Activated CD4-positive, alpha-beta T cell treated with anti-CD3 and anti-CD28 coated beads, Interleukin-2, amount 50 U/mL, for 48 hours (primary cell): ENCODE measurements around the gene ADAMTS17.
"Not testable (repeated sequence)": the region's sequence is repeated elsewhere in the genome, so short reads cannot be mapped to it uniquely, and the experiment has no call there.

Source experiments
- DNase-seq, 2 experiments: peaks; one replicate each; pipeline ENCODE4 v3.0.0-alpha.2; 2020

Gene ADAMTS17

DNA sequence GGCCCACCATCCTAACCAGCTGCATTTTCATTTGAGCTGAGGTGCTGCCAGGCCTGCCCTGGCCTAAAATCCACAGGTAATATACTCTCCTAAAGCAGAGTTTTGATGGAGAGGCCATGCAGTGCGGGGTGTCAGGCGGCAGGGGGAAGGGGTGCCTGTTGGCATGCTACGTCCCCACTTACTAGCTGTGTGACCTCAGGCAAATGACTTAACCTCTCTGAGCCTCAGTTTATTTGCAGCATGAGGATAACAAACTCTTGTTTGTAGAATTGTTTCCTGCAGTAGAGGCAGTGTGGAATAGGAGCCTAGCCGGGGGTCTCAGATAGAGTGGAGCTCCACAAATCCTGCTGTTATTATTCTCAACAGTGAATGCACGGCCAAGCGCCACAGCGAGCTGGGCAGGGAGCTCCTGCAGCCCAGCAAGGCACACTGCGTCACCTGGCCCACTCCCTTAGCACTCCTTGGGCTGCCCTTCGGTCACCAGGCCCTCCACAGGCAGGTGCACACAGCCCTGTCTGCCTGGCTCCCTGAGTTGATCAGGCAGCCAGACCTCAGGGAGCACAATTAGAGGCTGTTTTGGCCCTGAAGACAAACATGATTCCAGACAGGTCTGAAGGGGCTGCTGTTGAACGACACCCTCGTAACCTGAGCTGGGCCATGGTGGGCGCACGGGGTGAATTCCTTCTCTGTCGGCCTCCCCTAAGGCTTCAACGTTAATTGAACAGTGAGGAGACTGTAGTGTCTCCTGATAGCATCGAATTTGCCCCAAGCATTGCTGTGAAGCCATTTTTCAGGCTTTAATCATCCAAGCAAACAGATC is 359.7 kb downstream of the ADAMTS17 start:
- DNase-seq: no peak

DNA sequence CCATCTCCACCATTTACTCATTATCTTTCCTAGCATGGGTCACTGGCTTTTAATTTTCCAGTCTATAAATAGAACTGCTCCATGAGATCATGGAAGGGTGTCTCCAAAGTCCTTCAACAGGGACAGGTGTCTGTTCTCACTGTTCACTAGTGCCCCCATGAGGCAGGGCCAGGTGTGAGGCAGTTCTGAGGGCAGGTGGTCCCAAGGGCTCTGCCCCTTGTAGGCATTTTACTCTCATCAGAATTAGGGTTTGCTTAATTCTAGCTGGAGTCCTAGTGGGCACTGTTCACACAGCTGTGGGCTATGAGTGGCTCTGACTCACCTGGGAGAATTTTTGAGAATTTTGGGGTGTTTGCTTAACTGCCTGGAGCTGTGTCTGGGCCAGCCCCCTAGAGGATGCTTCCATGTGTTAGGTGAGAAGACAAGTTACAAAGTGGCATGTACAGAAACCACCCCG is 360.6 kb downstream of the ADAMTS17 start:
- no peak for DNase-seq

DNA sequence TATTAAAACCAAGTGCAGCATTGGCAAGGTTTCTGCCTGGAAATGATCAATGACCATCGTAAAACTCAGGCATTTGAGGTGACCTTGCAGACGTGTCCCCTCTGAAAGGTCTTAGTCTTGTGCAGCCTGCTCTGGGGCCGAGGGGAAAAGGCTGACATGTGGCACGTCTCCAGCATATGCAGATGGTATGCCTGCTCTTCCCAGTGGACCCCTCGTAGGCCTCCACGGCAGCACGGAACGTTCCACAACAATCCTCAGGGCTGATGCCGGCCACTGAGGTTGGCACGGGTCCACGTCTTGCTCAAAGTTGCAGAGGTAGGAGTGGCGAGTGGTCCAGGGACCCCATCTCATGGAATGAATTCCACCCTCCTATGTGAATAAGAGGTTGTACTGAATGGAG is 361.0 kb downstream of the ADAMTS17 start:
- no peak for DNase-seq

DNA sequence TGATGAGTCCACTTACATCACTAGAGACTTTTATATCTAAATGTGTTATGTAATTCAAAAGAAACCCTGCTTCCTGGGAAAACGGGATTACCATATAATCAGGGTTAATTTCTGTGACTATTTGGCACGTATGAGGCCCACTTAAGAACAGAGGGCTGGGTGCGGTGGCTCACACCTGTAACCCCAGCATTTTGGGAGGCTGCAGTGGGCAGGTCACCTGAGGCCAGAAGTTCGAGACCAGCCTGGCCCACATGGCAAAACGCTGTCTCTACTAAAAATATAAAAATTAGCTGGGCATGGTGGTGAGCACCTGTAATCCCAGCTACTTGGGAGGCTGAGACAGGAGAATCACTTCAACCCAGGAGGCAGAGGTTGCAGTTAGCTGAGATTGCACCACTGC is 361.9 kb downstream of the ADAMTS17 start:
- not testable (repeated sequence) for DNase-seq

DNA sequence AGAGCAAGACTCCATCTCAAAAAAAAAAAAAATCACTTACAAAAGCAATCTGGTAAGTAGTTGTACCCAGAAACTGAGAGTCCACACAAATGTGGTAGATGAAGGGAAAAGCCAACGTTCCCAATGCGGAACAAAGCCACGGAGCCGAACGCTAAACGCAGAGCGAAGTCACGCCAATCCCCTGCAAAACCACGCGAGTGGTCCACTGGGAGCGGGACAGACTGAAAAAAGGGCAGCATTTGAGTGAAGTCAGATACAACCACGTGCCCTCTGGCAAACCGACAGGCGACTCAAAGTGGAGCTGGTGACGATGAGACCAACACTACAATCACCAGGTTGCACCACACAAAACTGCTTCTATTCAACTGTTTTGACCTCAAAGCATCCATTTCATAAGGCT is 362.4 kb downstream of the ADAMTS17 start:
- DNase-seq: no peak

DNA sequence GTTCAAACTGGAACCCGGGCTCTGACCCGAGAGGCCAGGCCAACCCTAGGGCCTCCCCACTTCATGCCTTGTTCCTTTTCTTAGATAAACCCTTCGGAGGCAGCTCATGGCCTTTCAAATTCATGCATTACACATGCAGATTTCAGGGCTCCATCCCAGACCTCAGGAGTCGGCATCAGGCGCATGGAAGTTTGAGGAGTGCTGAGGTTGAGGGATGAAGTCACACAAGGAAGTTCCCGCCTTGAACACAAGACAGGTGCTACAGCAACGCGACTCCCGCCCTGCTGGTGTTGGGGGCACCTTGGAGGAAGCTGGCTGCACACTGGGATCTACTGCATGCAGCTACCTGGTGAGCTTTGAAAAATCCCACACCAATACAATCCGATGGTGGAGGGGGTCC is 363.3 kb downstream of the ADAMTS17 start:
- DNase-seq: no peak

DNA sequence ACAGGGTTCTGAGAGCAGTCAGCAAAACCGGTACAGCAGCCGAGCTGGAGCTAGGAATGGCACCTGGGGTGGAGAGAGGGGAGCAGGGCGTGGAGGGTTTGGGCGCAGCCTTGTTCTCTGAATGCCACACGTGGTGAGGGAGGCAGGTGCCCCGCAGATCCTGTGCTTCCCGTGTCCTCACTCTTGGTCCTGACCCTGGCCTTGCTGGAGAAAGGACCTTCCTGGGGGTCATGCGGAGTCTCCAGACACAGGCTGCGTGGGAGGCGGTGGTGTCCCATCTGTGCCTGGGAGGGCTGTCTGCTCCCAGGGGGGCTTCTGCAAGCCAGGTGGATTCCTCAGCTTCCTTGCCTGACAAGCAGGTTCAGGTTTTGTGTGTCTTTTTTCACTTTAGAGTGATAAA is 363.8 kb downstream of the ADAMTS17 start:
- DNase-seq: no peak

DNA sequence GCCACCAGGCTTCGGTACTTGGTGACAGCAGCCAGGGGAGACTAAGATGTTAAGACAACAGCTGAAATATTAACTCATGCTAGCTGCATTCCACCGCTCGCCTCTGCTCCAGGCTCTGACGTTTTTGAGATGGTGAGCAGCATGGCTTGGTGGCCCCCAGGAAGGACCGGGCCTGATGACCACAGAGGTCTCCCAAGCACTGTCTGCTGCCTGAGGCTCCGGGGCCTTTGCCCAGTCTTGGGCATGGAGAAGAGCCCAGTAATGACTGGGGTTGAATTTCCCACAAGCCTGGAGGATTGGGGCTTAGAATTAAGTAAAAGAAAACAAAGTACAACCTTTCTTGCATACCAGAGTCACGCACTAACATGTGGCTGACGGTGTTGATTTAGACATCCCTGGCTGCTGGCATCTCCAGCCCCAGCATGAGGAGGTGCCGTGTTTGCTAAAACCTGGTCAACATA is 364.9 kb downstream of the ADAMTS17 start:
- no peak for DNase-seq

DNA sequence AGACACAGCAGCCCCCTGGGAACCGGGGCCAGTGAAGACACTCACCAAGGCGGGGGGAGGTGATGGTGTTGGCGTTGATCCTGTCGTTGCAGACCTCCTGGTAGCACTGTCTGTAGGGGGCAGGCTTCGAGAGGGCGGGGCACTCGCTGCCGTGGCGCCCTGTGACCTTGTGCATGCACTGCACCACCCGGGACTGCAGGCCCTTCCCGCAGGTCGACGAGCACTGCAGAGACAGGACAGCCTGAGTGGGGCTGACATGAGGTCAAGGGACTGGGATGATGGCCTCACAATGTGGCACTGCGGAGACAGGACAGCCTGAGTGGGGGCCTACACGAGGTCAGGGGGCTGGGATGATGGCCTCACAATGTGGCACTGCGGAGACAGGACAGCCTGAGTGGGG is 365.8 kb downstream of the ADAMTS17 start:
- no peak for DNase-seq

DNA sequence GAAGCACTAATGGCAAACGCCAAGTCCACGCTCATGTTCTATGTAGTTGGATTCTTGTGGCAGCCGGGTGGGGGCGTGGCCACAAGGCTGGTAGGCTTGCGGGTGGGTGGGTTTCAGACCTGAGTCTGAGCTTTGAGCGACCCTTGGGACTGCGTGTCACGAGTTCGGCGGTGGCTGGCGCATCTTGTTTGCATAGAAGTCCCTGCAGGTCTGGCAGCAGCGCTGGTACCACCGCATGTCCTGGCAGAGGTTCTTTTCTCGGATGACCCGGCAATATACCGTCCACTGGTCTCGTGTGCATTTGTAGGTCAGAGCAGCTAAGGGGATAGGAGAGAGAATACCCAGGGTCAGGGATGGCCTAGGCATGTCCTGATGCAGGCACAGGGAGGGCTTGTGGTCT is 367.5 kb downstream of the ADAMTS17 start:
- no peak for DNase-seq

DNA sequence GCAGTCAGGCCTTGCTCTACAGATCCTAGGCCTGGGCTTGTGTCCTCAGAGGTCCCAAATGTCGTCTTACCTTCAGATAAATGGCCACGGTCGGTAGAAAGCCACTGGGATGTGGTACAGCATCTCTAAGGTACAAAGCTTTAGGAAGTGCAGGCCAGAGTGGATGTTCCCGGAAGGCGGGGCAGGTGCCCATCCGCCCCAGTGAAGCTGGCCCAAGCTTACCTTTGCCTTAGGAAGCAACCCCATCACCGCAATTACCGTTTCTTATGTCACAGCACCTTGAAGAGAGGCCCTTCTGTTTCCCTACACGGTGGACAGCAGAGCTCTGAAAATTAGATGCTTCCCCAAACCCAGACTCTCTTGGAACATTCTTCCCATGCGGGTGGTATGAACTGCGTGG is 368.4 kb downstream of the ADAMTS17 start:
- no peak for DNase-seq

DNA sequence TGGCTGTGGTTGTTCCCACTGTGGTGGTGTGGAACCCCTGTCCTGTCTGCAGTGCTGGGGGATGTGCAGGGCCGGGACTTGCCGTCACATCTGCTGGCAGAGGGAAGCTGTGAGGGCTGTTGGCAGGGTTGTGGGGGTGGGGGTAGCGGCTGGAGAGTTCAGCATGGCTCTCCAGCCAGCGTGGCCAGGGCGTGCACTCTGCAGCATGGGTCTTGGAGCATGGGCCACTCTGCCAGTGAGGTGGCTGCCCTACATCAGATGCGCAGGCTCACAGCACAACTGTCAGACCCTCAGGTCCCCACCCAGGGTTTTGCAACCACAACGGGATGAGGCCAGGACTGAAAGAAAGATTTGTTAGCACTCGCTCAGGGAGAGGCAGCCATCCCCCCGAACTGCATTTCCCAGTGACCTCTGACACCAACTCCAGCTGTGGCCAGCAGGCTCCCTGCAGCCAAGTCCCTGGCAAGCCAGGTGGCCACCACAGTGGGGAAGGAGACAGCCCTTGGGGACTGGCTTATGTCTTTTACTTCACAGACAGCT is 370.8 kb downstream of the ADAMTS17 start:
- DNase-seq: no peak

DNA sequence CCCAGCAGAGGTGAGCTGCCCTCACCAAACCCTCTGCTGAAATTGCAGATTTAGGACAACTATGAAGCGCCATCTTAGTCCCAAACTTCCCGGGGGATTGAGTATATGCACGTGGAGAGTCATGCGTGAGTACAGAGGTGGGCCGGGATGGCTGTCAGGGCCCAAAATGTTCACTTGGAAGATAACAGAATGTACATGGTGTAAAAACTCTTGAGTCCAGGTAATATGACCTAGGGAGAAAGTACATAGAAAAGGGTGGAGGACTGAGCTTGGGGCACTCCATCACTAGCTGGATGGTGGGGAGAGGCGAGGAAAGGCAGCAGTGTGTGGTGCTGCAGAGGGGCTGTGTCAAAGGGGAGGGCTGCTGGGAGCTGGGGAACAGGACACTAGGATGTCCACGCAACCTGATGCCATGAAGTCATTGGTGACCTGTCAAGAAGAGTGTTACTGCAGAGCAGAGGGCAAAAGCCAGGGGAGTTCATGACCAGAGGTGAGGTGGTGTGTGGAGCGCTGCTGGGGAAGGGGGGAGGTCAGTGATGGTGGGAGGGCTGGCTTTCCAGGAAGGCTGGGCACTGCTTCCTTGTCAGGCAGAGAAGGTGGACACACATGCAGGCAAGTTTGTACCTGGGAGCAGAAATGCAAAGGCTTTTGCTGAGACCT is 372.4 kb downstream of the ADAMTS17 start:
- no peak for DNase-seq

DNA sequence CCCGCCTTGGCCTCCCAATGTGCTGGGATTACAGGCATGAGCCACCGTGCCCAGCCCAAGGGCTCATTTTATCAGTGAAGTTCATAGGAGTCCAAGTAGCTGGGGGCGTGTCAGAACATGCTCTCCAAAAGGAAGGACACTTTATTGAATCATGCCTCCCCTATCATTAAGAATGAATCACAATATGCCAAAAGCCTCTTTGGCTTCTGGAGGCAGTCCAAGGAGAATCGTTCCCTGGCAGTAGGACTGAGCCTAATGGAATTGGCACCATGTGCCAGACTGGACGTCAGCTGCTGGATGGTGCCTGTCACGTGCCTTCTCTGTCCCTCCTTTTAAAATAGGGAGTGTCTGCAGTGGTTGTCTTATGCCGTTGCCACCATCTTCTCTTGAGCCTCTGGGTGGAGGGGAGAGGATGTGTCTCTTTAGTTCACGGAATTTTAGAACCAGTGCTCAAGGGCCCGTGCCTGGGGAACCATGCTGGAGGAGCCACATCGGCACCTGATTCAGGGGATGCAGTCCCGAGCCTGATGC is 373.9 kb downstream of the ADAMTS17 start:
- no peak for DNase-seq

DNA sequence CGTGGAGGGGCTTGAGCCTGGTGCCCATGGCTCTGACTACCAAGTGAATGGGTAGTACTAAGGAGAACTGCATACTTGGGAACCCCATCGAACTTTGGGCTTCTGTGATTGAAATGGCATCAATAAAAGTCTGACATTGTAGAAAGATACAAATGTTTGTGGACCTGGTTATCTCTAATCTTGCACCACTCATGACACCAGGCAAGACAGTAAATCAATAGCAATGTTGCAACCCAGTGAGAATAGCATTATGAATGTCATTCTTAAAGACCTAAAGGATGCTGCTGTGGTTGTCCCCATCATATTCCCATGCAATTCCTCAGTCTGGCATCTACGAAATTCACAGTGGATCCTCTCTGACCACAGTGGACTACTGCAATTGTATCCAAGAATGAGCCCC is 375.0 kb downstream of the ADAMTS17 start:
- no peak for DNase-seq

DNA sequence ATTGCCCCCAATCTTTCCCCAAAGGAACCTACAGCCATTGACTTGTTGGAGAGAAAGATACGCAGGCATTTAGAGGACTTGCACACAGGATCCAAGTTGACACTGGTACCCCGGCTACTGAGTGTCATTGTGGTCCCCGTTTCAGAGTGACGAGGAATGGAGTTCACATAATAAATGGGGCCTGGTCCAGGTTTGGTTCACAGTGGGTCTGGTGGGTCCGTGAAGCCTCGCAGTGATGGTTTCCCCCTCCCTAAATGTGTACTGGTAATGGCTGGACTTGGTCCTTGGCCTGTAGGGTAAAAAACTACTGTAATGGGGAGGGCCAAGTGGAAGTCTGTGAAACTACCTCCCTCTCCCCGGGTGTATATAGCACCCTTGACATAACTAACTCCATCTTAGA is 376.4 kb downstream of the ADAMTS17 start:
- DNase-seq: no peak

DNA sequence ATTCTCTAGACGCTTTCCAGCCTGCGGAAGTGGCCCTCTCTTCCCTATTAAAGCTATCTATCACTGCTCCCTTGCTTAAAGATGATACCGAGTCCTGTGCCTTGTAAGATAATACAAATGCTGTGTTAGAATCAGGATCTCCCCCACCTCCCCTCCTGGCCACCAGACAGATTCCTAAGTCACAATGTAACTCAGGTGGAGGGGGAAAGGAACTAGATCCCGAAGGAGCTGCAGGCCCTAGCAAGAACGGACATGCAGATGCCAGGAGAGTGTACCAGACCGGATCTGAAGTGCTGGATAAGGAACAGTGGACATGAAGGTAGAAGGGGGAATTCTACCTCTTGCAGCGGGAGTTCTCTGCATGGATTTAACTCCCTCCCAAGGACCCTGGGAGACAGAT is 377.8 kb downstream of the ADAMTS17 start:
- no peak for DNase-seq

DNA sequence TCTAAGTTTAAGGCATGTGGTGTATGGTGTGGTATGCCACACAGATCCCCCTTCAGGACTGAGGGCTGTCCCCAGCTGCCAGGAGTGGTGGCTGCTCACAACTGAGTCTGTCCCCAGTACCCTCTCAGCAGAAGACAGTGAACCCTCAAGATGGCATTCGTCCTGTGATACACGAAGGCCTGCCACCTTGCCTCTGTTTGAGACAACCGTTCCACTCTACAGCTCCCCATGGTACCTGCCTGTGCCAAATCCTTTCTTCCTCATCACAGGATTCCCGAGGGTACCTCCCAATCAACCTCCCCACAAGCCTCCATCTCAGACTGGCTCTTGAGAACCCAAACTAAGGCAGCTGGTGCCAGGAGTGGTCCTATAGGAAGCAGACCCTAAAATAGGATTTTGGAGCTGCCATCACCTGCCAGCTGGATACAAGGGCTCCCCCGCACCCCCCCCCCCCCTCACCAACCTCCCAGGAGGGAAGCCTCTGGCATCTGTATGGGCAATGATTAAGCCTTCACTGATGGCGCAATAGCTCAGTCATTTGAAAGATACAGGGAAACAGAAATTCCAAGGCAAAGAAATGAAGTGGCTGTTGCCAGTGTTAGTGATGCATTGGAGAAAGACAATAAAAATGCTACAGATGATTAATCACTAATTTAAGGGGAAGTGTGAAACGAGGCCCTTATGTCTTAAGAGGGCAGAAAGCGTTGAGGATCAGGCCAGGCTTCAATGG is 378.5 kb downstream of the ADAMTS17 start:
- no peak for DNase-seq

DNA sequence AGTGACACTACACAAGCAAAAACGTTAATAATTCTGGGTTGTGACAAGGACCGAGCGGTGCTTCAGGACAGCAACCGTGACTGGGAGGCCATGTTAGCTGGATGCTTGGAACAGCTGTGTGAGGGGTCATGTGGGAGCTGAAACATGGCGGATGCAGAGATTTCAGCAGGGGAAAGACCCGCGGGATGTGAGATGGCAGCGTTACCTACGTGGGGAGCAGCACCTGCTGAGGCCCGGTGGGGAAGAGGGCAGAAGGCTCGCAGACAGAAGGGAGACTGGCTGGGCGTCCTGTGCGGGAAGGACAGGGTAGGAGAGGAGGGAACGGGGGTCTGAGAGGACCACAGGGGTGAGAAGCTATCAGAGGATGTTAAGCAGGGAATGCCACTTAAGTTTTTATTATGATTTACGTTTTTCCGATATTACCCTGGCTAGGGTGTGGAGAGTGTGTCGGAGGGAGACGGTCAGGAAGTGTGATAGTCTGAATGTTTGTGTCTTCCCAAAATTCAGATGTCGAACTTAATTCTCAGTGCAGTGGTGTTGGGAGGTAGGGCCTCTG is 379.7 kb downstream of the ADAMTS17 start:
- no peak for DNase-seq

DNA sequence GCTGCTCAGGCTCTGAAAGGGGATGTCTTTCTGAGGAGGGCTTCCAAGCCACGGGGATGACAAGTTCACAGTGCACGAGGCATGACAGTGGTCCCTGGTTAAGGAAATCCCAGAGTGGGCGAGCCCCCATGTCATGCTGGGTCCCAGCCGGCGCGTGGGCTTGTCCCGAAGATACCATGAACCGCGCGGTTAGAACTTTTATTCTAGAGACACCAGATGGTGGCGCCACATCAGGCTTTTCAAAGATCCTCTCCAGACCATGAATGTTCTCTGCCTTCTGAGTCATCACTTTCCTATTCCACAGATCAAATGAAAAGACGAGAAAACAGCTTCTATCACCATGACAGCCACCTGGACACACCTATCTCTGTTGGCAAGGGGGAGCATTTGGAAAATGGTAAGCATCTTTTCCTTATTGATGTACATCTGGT is 380.7 kb downstream of the ADAMTS17 start:
- DNase-seq: peak; percentile 15 to 28

DNA sequence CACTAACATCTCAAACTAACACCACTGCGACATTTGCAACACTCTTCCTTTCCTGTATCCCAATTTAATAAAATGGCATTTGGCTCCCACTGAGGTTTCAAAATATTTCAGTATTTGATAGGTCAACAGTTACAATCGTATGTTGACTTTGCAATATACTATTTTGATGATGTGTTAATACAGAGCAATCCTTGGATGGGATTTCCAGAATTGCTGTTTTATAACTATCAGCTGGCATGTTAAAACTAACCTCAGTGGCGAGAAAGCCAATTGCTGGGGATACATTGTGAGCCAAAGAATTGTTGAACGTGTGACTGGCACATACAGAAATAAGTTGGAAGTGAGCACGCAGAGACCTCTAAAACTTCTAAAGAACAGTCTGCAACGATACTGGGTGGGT is 382.4 kb downstream of the ADAMTS17 start:
- no peak for DNase-seq

DNA sequence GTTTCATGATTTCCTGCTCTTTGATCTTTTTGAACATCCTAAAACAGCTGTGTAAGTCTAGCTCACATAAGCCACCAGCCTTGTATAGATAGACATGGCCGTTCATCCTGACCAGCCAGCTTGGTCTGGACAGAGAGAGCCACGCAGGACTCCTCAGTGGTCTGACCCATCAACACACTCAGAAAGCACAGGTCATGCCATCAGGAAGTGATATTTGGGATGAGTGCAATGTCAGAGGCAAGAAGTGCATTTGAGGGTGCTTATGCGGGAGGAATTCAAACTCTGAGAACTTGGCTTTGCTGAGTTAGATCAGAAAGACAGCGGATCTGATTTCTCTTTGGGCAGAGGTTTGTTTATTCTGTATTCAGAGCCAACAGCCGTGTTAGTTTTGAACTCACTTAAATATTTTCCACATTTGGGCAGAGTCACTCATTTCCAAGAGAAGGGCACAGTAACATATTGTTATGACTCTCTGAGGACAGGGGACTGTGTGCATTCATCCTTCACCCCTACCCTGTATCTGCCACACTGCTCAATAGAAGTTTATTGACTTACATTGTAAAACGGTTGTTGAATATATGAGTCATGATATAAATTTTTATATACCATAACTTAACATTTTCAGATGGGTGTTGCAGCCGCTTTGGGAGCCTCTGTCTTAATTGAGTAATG is 383.2 kb downstream of the ADAMTS17 start:
- no peak for DNase-seq
